GM15510 (cell line): ENCODE results near the gene JMJD1C.
A peak's percentile ranks its signal among the peaks of the same experiment; 100 is the strongest.

Experiments used
- POLR2A ChIP-seq: IDR thresholded peaks from 3 replicates; pipeline ENCODE4 v1.6.1; 2011; ENCODE audit warnings: borderline replicate concordance; ENCODE audit not compliant: insufficient read length; ENCODE audit errors: extremely low read depth

Gene JMJD1C

GRCh38 chr10:63465293-63466143 is at the start of gene JMJD1C:
Gene JMJD1C, minus strand, starts transcription at chr10:63465977. Its CDS starts 315 bp downstream, at chr10:63465662.
- TF ChIP-seq POLR2A: peak; percentile 61

GRCh38 chr10:63515002-63515763 is 49.4 kb upstream of the JMJD1C start:
- TF ChIP-seq POLR2A: no peak

DNA sequence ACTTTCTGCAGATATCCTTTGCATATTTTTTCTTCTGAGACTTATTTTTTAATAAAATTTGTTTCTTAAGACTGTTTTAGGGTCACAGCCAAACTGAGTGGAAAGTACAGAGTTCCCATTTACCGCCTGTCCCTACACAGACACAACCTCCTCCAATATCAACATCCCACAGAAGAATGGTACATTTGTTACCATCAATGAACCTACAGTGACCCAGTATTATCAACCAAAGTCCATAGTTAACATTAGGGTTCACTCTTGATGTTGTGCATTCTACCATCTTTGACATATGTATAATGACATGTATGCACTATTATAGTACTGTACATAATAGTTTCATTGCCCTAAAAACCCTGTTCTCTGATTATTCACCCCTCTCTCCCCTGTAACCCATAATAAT is 40.8 kb upstream of the JMJD1C start:
- no peak for TF ChIP-seq POLR2A

- TF ChIP-seq POLR2A: no peak
These were observed 39.8 kb upstream of the JMJD1C start for GRCh38 chr10:63505562-63505961.

DNA sequence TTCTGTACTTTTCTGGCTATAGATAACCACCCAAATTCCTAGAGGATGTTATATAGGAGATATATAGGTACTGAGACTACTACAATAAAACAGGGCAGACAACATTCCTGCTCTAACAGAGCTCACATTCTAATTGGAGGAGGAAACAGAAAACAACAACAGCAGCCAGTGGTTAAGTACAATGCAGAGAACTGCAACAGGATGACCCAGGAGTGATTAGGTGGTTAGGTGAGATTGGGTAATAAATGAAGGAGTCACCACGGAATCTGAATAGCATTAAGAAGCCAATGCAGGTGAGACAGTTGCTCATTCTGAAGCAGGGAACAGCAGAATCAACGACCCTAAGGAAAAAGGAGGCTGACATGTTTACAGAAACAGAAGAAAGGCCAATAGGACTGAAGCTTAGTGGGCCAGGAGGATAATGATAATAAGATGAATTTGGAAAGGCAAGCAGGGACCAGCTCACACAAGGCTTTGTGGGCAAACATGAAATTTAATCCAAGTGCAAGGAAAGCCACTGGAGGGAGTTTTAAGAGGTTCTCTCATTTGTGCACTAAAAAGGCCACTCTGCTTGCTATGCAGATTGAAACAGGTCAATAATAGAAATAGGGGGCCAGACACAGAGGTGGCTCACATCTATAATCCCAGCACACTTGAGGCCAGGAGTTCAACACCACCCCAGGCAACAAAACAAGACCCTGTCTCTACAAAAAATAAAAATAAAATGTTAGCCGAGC is 38.5 kb upstream of the JMJD1C start:
- TF ChIP-seq POLR2A: no peak

DNA sequence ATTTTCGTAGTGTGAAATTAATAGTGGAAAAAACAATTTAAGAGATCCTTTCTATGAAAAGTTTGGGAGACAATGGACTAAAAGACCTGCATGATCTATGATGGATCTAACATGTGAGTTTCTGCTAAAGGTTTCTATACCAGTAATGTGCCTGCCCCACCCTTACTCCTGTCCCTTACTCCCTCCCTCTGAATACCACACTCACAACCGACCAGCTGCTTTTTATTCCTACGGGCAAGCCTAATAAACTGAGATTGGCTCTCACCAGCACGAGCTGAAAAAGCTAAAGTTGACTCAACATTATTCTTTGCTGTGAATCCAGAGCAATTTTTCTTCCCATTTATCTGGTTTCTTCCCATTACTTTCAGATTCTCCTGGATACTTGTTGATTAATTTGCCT is 37.6 kb upstream of the JMJD1C start:
- no peak for TF ChIP-seq POLR2A

DNA sequence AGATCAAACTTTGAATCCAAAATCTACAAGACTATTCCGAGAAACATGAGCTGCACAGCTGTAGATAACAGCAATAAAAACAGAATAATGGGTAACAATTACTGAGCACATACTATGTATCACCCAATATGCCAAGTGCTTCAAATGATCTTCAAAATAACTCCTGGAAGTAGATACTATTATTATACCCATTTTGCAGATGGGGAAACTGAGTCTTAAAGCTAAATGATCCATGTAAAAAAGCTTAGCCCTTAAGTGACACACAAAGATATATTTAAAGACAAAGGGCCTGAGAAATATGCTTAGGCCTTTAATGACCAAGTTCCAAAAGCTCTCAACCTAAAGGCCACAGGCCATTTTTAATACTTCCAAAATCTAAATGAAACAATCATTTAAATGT is 37.1 kb upstream of the JMJD1C start:
- no peak for TF ChIP-seq POLR2A

DNA sequence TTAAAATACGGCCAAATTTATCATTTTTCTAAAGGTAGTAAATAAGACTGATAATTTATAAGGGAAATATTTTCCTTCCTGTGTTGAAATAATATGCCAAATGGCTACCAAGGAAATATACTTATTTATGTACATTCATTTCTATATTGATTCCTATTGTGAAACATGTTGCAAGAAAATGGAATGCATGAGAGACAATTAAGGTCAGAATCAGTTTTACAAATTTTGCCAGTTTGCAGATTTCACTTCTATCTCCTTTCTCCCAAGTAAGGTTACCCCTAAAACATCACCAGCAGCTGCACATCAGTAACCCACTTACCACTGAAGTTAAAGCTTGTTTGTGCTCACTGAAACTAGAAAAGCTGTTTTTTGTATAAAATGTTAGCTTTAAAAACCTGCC is 36.2 kb upstream of the JMJD1C start:
- TF ChIP-seq POLR2A: no peak

GRCh38 chr10:63498665-63499064 is 32.9 kb upstream of the JMJD1C start:
- no peak for TF ChIP-seq POLR2A

DNA sequence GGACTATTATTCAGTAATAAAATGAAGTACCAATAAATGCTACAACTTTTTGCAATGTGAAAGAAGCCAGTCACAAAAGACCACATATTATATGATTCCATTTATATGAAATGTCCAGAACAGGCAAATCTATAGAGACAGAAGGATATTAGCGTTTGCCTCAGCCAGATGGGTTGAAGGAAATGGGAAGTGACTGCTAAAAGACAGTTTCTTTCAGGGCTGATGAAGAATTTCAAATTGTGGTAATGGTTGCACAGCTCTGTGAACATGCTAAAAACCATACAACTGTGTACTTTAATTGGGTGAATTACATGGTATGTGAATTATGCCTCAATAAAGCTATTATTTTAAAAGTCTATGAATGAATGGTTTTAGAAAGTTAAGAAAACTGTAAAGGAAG is 31.5 kb upstream of the JMJD1C start:
- TF ChIP-seq POLR2A: no peak

- no peak for TF ChIP-seq POLR2A
These were observed 30.8 kb upstream of the JMJD1C start for GRCh38 chr10:63496561-63496960.

DNA sequence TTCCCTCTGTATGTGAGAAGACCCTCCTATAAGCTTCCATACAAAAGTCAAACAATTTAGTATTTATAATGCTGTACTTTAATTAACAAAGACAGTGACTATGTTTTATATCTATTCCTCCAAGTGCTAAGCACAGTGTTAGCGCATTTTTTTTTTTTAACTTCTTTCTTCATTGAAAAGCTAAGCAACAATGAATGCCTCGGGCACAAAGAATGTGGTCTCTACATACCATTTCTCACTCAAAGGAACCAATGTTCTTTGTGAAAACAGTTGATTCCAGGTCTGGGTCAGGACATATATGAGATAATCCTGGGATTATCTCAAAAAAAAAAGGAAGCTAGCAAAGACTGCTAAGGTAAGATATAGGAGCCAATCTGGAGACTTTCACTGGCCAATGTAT is 29.2 kb upstream of the JMJD1C start:
- TF ChIP-seq POLR2A: no peak

- no peak for TF ChIP-seq POLR2A
These were observed 27.2 kb upstream of the JMJD1C start for GRCh38 chr10:63493004-63493403.

GRCh38 chr10:63491588-63492316 is 26.0 kb upstream of the JMJD1C start:
- TF ChIP-seq POLR2A: no peak
